GM19372 (cell line): ENCODE measurements around the gene EXD3.

Experiments used
- ATAC-seq: cut with Tn5 transposase; IDR thresholded peaks from one replicate; pipeline ENCODE4 v1.9.1; 2021; ENCODE audit warnings: mild to moderate bottlenecking, low read depth, moderate library complexity; ENCODE audit not compliant: unreplicated experiment

EXD3 gene

GRCh38 chr9:137320555-137321384 lies 102.2 kb downstream of the EXD3 start:
- no peak for ATAC-seq

DNA sequence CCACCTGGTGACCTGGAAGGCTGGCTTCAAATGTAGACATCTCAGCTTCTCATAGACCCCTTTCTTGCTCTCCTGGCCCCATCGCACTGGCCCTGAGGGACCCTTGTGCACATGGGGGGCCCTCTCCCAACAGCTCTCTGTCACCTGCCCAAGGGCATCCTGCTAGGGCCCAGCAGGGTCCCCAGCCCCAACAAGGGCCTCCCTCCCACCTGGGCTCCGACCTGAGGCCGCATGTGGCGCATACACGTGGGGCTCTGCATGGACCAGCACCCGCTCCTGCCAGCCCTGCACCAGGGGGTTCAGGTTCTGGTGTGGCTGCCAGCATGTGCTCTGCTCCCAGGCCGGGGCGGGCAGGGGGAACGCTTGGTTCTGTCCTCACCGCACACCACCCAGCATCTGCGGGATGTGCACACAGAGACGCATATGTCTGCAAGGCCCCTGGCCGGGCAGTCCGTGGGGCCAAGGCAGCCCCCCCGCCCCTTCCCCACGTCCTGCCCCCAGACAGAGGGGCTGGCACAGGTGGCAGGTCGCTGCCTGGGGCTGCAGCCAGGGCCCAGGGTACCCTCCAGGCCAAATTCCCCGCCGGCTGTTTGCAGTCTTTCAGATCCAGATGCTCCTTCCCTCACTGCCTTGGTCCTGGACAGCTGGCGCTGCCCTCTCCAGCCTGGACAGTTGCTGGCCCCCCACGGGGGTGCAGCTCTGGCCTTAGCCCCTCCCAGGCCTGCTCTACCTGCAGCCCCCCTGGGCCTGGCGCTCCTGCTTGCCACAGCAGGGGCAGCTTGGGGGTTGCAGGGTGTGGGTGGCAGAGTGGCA lies 103.0 kb downstream of the EXD3 start:
- ATAC-seq = no peak

DNA sequence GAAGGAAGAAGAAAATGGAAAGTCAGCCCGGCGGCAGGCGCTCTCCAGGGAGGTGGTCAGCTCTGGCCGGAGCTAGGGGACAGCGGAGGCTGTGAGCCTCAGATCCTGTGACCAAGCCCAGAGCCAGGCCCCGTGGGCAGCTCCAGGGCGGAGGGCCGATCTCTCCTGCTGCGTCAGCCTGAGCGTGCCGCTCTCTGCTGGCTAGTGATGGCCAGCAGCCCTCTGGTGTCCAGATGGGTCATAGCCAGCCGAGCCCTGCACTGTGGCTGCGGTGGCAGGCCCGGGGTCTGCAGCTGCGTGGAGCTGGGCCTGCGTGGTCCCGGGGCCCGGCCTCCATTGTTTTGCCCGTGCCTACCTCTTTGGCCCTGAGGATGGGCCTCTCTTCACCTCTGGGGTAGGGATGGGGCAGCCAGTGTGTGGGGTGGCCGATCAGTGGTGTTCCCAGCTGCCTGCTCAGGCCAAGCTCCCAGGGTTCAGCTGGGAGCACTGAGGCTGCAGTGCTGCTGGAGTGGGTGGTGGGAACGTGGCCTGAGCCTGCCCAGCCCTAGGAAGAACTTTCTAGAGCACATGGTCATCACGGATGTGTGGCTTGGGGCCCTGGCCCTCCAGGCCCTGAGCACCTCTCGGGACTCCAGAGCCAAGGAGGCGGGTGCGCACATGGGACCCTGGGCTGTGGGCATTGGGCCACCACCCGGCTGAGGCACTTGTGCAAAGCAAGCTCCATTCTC lies 103.8 kb downstream of the EXD3 start:
- ATAC-seq = no peak

GRCh38 chr9:137318602-137319001 lies 104.4 kb downstream of the EXD3 start:
- no peak for ATAC-seq

- no peak for ATAC-seq
These were observed 105.0 kb downstream of the EXD3 start for GRCh38 chr9:137317718-137318511.

DNA sequence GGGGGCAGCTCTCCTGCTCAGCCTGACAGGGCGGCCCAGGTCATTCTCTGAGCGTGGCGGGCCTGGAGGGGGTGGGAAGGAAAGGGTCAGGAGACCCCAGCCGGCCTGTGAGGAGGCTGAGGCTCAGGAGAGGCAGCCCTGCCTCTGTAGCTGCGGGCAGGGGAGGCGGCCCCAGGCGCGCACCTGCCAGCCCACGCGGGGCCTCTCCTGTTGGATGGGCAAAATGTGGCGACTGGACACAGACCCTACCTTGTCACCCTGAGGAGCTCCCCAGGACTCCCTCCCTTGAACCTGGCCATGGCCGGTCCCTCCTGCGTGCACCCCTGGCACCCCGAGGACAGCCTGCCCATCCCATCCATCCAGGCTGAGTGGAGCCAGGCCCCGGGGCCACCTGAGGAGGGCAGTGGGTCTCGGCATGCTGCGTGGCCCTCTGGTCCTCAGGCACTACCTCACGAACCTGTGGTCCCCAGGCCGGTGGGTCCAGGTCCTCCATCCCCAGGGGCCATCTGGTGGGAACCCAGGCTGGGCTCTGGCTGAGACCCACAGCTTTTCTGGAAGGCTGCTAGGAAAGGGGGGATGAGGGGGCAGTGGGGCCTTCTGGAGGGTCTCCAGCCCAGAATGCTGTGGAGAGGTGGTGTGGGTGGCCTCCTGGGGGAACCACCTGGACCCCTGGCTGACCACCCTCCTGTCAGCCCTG lies 105.8 kb downstream of the EXD3 start:
- ATAC-seq = no peak

- no peak for ATAC-seq
These were observed 106.7 kb downstream of the EXD3 start for GRCh38 chr9:137316012-137316981.

- ATAC-seq = no peak
These were observed 107.4 kb downstream of the EXD3 start for GRCh38 chr9:137315581-137316011.

GRCh38 chr9:137314561-137315560 lies 108.1 kb downstream of the EXD3 start:
- no peak for ATAC-seq

- no peak for ATAC-seq
These were observed 108.9 kb downstream of the EXD3 start for GRCh38 chr9:137313956-137314560.

DNA sequence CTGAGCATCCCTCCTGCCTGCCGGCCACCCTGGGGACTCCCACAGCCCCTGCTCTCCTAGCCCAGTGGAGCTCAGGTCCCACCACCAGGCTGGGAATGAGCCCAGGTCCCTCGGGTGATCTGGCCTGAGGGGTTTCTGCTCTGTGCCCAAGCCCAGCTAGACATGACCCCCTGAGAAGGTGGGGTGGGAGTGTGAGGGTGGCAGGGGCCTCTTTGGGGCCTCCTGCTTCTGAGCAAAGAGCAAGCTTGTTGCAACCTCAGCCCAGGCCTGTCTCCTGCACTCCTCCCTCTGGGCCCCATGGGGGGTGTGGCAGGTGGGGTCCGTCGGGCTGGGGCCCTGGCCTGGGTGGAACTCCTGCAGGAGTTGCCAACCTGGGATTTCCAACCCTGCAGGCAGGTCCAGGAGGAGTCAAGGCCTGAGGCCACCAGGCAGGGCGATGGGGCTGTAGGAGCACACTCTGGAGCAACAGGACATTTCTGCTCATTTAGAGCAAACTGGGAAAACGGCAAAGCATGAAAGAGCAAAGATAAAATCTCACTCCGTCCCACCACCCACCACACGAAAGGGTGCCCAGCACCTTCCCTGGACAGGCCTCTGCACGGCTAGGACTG lies 109.5 kb downstream of the EXD3 start:
- ATAC-seq = no peak

DNA sequence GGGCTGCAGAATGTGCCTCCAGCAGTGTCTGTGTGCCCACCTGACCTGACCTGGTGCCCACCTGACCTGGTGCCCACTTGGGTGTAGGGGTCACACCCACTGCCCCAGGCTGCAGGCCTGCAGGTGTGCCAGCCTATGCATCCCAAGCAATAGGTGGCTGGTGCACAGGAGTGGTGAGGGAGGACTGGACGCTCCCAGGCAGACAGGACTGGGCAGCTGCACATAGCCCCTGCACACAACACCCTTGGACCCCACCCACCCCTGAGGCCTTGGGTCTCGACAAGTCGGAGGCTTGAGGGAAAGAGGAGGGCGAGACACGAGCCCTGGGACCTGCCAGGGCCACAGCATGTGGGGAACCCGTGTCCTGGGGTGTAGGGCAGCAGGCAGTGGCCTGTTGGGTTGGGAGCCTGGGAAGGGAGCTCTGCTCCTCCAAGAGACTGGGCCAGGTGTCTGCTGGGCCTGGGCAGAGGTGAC lies 110.1 kb downstream of the EXD3 start:
- ATAC-seq = no peak

GRCh38 chr9:137311986-137312851 lies 110.7 kb downstream of the EXD3 start:
- ATAC-seq = no peak

DNA sequence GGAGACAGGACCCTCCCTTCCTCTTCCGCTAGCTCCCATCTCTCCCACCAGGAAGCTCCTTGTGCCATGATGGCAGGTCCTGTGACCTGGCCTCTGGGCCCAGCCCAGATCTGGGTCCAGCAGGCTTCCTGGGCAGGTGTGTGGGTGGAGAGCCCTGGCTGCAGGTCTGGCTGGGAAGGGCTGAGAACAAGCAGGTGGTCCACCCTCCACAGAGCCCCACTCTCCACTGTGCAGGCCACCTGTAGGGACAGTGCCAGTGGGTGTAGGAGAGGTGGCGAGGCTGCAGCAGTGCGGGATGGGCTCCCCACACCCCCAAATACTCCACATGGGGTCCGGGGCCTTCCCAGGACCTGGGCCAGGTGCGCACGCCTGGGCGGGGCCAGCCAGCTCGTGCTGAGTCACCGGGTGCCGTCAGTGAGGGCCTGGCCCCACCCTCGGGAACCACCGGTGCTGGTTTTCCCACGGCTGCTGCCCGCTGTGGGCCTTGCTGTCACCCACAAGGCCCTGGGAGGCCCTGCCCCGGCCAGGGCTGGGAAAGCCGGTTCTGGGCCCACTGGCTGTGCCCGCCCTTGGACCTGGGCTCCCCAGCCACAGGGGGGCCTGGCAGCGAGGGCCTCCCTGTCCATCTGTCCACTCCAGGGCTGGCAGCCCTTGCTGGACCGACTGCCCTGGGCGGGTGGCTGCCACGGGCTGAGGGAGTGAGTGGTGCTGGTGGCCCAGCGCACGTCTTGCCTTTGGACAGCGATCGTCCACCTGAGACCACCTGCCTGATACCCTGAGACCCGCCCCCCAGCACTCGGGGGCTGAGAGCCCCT lies 111.6 kb downstream of the EXD3 start:
- no peak for ATAC-seq
